ENCODE results near the gene VAMP1.

- TF ChIP-seq CTCF (IDR thresholded peaks at IDR 0.05; ENCODE audit: low read depth, low read length, poor library complexity, severe bottlenecking) (no peak), EZH2phosphoT487 (IDR thresholded peaks at IDR 0.05; ENCODE audit: borderline replicate concordance, low read length) (no peak)
Observed at GRCh38 chr12:6488240-6488639, 17.8 kb upstream of the VAMP1 start.
